ENCODE data around the gene GABRB1. TPM values are rescaled to one million over a fixed set of nuclear protein-coding genes. Genes with fewer than 3 reads are reported as not detected.
A peak's percentile ranks its signal among the peaks of the same experiment; 100 is the strongest.

GABRB1 gene
- total RNA-seq, 1 donor from 2014 or later: not detected

DNA sequence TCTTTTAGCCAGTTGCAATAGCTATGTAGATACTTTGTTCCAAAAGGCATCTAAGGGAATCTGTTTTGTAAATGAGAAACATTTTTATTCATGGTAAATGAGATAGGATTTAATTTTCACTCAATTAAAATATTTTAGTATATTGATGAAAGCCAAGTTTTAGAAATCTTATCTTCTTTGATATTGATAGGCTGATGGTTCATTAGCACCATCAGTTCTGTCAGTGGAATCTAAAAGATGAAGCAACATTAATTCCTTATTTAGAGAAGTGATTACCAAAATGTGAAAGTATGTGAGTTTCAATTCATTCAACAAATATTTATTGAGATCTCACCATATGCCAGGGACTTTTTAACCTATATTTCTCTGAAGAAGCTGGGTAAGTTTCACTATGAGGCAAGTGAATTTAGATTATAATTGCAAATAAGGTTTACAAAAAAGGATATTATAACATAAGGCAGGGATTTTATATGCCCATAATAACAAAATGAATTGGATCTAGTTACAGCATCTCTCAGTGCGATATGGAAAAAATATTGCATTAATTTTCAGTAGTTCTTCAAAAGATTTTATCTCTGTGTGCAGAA lies 79.3 kb downstream of the GABRB1 start:
- DNase-seq (ENCODE audit: low spot score): no peak

- no peak for DNase-seq (ENCODE audit: low spot score)
Measured at GRCh38 chr4:47118192-47118929, 87.0 kb downstream of the GABRB1 start.

DNA sequence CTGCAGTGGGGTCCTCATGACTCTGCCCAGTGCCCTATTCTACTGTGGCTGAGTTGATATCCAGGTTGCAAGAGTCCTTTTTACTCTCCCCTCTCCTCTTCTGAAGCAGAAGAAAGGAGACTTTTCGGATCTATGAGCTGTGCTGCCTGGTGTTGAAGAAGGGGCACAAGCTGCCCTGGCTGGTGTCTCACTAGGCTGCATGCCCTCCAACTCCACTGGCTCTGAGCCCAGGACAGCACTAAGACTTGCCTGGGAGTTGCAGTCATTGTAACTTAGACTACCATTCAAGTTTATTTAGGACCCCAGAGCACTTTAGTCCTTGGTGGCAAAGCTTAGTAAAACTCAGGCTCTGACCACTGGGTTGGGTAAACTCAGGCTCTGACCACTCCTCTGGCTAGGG lies 89.4 kb downstream of the GABRB1 start:
- no peak for DNase-seq (ENCODE audit: low spot score)

- DNase-seq (ENCODE audit: low spot score): peak; percentile 69
Measured at GRCh38 chr4:47122592-47123291, 91.4 kb downstream of the GABRB1 start.

- no peak for DNase-seq (ENCODE audit: low spot score)
Measured at GRCh38 chr4:47128991-47129390, 97.6 kb downstream of the GABRB1 start.

DNA sequence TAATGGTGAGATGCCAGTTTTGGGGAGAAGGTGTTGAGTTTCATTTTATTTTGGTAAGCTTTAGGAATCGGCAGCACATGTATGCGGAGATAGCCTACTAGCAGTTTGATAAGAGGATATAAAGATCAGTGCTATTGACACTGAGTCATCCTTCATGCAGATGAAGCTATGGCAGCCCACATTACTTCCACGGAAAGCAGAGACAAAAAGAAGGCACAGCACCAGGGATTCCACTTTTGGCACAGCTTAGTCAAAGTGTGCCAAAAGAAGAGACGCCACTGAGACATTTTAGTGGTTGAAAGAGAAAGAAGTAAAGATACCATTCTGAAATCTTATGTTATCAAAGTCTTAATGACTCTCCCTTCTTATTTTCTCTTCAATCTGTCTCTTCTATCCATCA lies 103.8 kb downstream of the GABRB1 start:
- DNase-seq (ENCODE audit: low spot score): no peak

DNA sequence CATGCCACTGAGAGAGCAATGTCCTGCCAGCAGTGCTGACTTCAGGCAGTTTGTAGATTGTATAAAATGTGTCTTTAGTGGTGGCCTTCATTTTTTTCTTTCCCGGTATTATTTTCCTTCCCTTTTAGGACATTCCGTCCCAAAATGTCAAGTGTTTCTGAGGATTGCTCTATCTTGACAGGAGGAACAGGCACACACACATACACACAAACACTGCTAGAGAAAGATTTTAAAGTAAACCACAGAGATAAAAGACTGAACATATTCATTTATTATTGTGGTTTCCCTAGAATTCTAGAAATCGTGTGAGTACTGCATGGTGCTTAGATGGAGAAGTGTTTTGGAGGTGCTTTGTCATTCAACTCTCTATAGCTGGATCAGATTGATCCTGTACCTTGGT lies 111.9 kb downstream of the GABRB1 start:
- DNase-seq (ENCODE audit: low spot score): no peak

DNA sequence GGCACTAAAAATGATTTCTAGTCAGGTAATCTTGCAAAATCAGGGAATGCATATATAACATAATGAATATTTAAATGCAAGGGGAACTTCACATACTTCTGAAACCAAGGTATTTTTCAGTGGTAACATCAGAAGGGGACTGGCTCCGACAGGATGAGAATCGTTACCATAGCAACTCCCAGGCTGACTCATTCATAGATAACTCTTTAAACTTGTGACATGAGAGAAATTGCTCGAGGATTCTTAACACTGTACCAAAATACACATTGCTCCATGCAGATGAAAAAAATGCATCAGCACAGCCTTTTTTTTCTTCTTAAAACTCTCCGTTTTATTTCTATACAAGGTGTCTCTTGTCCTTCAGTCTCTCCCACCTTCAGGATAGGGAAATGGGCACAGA lies 114.3 kb downstream of the GABRB1 start:
- DNase-seq (ENCODE audit: low spot score): peak; percentile 61

- DNase-seq (ENCODE audit: low spot score): peak; percentile 9
Measured at GRCh38 chr4:47154816-47155370, 123.5 kb downstream of the GABRB1 start.

DNA sequence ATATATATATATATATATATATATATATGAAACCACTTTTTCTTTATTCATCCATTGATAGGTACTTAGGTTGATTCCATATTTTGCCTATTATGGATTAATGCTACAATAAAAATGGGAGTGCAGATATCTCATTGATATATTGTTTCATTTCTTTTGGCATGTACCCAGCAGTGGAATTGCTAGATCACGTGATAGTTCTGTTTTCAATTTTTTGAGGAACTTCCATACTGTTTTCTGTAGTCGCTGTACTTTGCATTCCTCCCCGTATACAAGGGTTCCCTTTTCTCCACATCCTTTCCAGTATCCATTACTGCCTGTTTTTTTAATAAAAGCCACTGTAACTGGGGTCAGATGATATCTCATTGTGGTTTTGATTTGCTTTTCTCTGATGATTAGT lies 124.6 kb downstream of the GABRB1 start:
- no peak for DNase-seq (ENCODE audit: low spot score)

DNA sequence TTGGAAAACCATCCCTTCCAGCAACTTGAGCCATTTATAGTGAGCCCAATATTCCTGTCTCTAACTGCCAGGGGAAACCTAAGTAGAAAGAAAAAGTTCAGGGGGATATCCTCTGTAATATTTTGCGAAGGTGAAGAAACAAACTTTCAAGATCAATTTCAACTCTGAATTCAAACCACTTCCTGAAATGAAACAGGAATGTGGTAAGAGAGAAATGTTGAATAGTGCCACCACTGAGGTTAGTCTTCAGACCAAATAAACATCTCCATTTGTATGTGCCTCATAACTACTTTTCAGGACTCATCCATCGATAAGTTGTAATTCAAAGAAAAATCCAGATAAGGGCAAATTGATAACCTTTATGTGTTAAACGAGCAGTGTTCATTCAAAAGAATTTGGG lies 128.7 kb downstream of the GABRB1 start:
- DNase-seq (ENCODE audit: low spot score): no peak

DNA sequence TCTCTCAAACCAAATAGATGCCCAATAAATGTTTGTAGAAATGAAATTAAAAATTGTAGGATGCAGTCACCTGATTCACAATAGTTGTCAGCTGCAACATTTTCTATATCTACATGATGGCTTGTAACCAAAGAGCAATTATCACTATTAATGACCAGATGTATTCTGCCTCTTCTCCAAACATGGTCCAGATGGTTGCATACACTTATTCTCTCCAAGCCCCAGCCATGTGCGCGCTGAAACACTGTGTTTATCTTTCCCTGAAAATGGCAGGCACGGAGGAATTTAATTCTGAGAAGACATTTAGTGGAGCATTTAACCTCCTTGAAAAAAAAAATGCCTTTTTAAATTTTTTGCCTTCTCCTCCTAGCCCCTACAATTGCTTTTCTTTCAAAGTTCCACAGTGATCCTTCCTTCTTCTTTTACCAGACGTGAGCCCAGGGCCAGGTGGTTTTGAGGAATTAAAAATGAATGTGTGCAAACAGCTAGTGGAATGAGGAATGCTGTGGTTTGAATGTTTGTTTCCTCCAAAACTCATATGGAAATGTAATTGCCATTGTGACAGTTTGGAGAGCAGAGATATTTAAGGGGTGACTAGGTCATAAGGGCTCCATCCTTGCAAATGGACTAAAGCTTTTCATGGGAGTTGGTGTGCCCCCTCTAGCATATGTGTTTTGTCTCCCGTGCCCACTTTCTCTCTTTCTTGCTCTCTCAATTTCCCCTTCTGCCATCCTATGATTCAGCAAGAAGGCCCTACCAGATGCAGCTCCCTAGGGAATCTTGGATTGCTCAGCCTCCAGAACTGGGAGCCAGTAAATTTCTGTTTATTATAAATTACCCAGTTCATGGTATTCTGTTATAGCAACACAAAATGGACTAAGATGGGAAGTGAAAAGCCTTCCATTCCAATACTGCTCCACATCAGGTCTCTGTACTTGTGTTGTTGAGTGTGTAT lies 136.0 kb downstream of the GABRB1 start:
- DNase-seq (ENCODE audit: low spot score): no peak

GRCh38 chr4:47184083-47184482 lies 152.7 kb downstream of the GABRB1 start:
- no peak for DNase-seq (ENCODE audit: low spot score)

DNA sequence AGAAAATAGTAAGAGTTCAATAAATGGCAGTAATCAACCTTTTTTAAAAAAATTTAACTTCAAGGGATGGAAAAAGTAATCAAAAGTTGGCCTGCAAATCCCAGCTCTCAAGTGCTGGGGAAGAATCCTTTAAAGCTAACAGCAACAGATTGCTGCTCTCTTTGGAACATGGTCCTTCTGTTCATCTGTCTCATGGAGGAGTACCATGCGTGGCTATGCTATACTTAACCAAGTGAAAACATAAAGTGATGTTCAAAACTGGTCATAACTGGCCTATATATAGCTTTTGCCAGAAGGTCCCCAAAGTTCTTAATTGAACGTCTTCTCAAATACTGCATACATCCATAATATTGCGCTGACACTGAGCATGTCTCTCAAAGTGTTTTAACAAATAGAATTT lies 154.4 kb downstream of the GABRB1 start:
- no peak for DNase-seq (ENCODE audit: low spot score)

DNA sequence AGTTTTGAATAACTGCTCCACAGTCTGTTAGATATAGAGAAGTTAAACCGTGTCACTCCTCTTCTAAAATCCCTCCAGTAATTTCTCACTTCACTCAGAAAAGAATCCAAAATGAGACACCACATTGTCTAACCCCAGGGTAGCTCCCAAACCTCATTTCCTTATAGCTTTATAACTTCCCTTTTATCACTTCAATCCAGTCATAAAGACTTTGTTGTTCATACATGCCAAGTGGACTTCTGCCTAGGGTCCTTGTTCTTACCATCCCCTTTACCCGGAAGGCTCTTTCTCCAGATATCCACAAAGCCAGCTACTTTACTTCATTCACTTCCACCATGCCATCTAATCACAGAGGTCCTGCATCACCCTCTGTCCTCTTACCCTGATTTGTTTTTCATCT lies 156.2 kb downstream of the GABRB1 start:
- no peak for DNase-seq (ENCODE audit: low spot score)

GRCh38 chr4:47193179-47193578 lies 161.8 kb downstream of the GABRB1 start:
- no peak for DNase-seq (ENCODE audit: low spot score)

GRCh38 chr4:47194036-47194737 lies 162.8 kb downstream of the GABRB1 start:
- no peak for DNase-seq (ENCODE audit: low spot score)

- no peak for DNase-seq (ENCODE audit: low spot score)
Measured at GRCh38 chr4:47195706-47196105, 164.3 kb downstream of the GABRB1 start.

GRCh38 chr4:47198791-47199190 lies 167.4 kb downstream of the GABRB1 start:
- DNase-seq (ENCODE audit: low spot score): no peak

DNA sequence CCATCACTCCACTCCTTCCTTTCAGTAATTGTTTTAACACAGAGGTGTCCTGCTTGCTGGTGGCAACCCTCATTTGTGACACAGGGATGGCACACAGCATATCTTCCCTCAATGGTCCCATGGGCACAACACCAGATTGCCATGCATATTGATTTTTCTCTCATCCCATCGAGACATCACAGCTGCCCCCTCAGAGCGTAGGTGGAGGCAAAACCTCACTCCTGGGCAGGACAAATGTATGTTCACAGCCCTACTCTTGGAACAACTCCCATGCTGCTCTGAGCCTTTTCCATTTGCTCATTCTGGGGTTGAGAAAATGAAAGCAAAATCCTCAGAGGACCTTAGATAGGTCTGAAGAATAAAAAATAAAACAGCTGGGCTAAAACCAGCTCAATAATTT lies 172.2 kb downstream of the GABRB1 start:
- no peak for DNase-seq (ENCODE audit: low spot score)

GRCh38 chr4:47207555-47207954 lies 176.2 kb downstream of the GABRB1 start:
- DNase-seq (ENCODE audit: low spot score): no peak
